ENCODE results near the gene KLF6.

KLF6 gene

DNA sequence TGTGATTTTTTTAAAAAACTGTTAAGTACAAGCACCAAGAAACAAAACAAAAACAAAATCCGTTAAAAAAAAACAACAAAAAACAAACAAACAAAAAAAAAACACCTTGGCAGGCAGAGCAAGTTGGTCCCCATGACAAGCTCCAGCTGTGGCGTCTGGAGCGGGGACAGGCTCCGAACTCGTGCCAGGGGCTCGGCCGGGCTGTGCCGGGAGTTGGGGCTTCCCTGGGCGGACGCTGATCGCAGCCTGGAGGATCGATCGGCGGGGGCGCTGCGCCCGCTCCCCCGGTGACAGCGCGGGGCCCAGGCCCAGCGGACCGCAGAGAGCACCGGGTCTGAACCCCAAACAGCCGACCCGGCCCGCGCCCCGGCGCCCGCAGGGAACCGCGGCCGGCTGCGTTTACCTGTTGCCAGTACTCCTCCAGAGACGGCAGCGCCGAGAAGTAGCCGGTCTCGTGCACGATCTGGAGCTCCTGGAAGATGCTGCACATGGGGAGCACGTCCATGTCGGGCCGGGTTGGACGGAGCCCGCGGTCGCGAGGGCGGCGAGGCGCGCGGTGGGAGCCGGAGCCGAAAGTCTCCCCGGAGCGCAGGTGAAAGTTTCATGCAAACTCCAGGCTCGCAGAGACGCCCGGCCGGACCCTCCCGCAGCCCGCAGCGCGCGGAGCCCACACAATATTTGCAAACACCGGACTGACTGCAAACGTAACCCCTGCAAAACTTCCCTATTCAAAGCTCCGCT lies at the start of gene KLF6:
Gene KLF6 (minus strand): TSS at position 700 of the 741 bp plus-strand sequence. CDS start 195 bp downstream, at position 505.
- no peak for FAIRE-seq

DNA sequence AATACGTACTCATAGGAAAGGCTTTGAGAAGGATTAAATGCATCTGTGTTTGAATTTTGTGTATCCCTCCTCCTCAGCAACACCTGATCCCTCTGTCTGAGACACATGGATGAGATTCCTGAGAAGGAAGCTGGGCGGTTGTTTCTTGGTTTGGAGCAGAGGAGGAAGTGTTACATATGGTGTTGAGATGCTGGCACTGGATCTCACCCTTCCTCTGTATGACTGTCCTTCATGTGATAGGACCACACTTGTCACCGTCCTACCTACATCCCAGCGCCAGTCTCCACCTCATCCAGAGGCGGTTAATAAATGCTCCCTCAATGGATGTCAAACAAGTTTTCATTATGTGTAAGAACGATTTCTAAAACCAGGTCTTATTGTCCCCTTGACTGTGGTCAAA lies 49.4 kb upstream of the KLF6 start:
- no peak for FAIRE-seq

DNA sequence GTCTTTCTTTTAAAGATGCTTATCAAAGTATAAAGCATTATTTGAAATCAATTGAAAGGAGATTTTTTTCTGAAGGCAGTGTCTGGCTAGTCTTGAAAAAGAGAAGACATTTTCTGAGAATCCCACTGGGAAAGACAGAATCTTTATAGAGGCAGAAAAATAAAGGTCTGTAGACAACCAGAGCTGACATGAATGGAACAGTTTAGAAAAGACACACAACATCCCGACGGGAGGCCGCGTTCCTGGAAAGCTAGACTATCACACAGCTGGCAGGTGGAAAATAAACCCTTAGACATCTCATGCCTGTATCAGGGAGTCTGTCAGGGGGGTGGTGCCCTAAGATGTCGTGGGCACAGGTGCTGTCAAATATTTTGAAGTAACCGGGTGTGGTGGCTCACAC lies 48.0 kb upstream of the KLF6 start:
- no peak for FAIRE-seq

DNA sequence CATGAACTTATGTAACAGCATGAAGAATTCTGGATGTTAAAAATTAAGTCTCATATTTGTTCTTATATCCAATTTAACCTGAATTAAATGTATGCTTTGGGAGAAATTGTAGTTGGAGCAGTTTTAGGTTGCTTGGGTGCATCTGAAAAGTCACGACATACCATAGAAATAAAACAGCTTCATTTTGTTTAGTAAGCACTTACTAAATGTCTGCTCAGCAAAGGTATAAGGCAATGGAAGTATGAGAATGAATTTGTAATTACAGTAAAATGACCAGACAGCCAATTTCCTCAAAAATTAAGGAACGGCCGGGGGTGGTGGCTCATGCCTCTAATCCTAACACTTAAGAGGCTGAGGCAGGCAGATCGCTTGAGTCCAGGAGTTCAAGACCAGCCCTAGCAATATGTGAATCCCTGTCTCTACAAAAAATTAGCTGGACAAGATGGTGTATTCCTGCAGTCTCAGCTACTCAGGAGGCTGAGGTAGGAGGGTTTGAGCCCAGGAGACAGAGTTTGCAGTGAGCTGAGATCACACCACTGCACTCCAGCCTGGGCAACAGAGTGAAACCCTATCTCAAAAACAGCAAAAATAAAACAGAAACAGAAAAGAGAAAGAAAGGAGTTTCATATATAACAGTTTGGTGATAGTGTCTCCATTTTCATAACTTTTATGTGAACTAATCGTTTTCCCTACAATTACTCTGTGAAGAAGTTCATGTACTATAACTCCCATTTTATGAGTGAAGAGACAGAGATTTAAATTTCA lies 47.2 kb upstream of the KLF6 start:
- no peak for FAIRE-seq

DNA sequence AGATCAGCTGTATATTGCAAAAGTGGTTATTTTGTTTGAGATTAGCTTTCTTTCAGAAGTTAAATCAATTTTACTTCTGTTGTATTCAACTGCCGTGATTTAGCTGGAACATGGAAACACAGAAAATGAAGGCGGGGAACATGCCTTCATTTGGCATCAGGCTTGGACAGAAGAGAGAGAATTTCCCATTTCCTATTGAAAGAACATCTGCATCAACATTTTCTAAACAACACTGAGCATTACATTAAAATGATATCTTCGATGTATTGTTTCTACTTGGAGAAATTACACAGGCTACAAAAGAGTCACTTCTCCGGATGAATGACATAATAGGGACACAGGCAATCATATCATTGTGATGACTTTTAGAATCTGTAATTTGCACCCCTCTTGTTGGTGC lies 46.6 kb upstream of the KLF6 start:
- no peak for FAIRE-seq

DNA sequence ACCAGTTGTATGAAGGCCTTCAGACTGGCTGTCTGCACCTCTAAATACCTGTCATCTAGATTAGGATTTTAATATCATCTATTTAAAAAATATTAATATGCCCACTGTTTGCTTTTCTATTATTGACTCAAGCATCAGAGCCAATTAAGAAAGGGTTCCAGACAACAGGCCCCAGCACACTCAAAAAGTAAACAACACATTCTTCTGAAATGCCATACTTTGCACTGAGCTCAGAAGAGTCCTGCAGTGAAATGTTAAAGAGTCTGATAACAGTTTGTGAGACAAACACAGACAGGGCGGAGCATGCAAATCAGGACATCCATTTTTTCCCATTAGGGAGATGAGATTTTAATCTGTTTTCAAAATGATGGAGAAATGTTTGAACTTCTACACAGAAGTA lies 45.9 kb upstream of the KLF6 start:
- no peak for FAIRE-seq

DNA sequence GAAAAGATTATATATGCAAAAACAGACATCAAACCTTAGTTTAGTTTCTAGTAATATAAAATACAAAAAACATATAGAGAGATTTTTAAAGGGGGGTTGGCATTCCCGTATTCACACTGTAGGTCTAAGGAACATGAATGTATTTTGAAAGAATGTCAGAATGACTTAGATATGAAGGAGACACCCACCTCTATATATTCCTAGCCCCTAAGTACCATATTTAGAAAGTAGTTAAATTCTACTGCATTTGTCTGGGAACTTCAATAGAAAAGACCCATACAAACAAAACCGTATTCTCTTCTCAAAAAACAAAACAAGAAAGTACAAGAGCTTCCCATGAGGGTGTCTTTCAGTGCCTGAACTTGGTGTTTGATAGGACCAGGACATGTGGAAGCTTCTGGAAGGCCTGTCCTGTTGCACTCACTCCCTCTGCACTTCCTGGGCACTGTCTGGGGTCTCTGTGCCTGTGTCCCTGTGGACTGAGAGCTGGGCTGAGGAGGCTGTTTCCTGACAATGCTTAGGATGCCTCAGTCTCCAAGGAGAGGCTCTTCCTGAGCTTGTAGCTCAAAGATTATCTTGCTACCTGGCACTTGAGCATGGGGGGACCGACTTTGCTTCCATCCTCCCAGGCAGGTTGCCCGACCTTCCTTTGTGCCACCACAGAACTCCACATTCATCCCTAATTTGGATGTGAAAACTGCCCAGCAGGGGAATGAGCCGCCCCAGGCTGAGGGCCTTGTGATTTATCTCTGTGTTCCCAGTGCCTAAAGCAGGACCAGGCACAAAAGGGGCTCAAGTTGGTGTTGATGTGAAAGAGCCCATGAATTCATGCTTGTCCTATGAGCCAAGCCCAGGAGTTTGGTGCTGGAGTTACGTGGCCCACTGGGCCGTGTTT lies 44.4 kb upstream of the KLF6 start:
- no peak for FAIRE-seq

DNA sequence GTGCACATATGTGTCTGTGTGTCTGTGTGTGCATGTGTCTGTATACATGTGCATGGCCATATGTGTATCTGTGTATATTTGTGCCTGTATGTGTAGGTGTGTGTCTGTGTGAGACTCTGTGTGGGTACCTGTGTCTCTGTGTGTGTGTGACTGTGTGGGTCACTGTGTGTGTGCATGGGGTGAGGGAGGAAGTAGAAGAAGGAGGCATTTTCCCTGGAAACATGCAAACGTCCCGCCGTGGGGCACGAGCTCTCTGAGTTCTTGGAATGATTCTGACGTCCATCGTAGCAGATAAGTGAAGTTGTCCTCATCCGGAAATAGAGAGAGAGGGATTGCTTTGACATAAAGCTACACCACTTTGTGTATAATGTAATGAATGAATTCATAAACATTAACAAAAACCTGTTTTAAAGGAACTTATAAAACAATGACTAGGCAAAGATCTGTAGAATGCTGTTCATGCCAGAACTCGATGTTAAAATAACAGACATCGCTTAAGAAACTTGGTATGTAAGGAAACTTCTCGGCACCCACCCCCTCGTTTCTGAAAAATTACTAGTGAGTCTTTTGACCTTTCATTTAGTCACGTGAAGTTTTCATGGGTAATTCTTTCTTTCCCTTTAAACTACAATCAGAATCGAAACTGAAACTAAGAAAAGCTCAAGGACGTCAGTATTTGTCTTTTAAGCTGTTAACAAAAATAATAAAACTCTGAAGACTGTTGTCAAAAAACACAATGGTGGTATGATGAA lies 43.6 kb upstream of the KLF6 start:
- no peak for FAIRE-seq

DNA sequence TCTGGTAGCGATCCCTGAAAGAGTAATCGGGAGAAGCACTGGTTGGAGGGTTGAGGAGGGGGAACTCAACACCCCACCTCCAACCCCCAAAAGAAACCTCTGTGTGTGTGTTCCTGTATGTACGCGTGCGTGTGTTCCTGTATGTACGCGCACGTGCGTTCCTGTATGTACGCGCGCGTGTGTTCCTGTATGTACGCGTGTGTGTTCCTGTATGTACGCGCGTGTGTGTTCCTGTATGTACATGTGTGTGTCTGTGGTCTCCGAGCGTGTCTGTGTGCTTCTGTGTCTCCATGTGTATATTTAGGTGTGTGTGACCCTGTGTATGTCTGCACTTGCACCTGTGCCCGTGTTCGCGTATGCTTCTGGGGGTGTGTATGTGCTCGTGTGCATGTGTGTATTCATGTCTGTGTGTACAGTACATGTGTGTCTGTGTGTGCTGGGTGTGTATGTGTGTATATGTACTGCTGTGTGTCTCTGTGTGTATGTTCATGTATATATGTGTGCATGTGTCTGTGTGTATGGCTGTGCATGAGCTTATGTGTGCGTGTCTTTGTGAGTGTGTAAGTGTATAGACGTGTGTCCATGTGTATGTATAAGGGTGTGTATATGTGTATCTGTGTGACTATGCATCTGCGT lies 42.9 kb upstream of the KLF6 start:
- no peak for FAIRE-seq

DNA sequence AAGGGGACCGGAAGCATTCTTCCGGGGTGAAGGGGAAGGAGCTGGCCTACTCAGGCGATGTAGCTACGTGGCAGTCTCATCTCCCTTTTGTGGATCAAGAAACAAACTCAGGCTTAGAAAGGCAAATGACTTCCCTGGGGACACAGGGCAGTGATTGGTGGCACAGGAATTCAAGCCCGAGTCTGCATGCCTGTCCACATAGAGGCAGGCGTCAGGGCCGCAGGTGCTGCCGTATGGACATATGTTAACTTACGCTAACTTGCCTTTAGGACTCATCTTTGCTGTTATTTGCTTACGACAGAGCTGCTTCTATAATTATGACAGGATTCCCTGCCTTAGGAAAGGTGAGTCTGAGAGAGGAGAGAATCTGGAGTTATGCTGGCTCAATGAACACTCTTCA lies 42.3 kb upstream of the KLF6 start:
- FAIRE-seq: no peak

DNA sequence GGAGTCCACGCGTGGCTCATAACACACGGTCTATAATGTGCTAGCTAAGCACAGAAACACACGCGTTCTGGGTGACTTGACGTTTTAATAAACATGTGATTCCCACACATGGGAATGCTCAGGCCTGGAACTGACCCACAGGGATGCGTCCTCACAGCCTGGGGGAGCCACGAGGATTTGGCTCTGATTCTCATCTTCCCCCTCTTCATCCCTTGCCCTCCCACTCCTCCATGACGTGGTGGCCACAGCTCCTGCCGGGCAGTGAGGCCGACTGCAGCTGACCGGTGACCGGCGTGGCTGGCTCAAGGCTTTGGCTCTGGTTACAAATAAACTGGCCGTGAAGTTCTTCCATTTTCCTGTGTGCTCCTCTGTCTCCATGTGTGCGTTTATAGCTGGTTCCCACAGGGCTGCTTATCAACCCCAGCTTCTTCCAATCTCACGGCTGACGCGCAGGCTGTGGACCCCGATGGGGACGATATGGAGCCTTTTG lies 40.9 kb upstream of the KLF6 start:
- FAIRE-seq: no peak

DNA sequence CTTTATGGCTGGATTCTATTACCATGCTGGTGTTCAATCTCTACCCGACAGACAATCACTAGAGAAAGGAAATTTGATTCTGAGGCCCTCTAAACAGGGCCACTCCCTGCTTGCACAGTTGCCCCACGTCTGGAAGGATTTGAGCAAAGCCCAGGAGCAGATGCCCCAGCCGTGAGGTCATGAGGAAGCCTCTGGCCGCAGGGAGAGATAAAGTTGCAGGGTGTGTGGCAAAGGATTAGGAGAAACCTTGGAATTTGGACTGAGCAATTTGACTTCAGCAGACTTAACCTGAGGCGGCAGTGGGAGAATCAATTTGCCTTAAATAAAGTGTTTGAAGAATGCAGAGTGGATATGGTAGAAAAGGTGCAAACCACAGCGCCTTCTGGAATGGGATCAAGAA lies 40.2 kb upstream of the KLF6 start:
- no peak for FAIRE-seq

DNA sequence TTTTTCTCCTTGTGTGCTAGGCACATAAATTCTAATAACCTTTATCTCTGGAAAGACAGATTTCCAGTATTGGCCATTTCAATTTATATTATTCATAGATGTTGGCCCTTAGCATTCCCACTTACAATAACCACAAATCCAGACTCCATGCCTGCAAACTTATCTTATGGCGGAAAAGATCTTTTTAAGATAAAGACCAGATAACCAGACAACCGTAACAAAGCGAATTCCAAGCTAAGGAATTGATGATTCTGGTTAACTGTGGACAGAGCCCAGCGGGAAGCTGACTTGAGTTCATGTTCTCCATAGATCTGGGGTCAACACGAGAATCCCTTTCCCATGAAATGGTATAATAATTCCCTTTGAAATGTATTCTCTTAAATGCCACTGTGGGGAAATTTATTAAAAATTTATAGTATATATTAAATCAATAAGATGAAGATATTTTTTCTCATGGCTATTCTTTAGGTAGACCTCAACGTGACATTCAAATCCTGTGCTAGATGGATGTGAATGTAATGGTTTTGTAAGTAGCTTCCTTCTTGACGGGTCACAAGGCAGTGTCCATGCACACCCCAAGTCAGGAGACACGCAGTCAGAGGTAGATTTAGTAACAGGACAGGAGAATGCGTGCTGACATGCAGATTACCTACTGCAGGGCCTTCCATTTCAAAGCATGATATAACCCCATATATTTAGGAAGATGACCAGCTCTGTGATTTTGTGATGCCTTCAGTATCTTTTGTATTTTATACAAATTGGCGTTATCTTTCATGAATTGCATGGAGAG lies 37.7 kb upstream of the KLF6 start:
- FAIRE-seq: no peak

DNA sequence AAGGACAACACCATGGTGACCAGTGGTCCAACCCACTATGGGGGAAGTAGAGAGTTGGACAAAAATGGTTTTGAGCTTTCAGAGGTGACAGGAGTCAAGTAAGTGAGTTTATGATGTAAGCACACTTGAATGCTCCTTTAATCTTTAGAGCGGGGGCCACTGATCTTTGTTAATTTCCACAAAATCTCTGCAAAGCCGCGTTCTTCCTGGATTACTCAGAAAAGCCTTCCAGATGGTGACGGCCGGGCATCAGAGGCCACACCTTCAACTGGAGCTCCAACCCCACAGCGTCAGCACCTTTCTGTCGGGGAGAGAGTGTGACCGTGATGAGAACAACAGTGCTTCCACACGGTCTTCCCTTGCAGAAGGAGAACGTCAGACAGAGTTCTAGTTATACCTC lies 35.2 kb upstream of the KLF6 start:
- no peak for FAIRE-seq

DNA sequence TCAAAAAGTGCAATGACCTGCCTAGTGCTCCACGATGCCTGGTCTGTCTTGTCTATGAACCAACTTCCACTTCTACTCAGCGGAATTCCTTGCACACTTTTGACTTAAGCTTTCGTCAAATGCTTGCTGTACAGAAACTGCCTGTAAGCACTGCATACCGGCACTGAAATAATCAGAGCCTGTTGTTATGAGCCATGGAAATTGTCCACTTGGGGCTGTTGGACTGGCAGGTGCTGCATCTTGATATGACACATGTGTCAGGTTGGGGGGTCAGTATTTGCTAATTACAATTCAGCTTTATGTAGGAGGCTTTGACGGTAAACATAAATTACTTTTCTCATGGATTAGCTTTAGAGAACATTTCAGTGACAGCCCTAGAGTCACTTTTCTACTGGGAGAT lies 32.0 kb upstream of the KLF6 start:
- FAIRE-seq: no peak

DNA sequence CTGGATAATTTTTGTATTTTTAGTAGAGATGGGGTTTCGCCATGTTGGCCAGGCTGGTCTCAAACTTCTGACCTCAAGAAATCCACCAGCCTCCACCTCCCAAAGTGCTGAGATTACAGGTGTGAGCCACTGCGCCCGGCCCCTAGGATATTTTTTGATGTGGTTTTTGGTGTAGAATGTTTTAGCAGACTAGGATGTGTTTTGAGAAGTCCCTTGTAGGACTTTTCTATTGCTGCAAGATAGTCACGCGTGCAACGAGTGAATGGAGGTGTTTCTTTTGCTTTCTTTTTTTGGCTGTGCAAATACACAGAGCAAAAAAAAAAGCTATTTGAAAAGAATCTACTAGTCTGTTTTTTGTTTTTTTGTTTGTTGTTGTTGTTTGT lies 29.8 kb upstream of the KLF6 start:
- no peak for FAIRE-seq

DNA sequence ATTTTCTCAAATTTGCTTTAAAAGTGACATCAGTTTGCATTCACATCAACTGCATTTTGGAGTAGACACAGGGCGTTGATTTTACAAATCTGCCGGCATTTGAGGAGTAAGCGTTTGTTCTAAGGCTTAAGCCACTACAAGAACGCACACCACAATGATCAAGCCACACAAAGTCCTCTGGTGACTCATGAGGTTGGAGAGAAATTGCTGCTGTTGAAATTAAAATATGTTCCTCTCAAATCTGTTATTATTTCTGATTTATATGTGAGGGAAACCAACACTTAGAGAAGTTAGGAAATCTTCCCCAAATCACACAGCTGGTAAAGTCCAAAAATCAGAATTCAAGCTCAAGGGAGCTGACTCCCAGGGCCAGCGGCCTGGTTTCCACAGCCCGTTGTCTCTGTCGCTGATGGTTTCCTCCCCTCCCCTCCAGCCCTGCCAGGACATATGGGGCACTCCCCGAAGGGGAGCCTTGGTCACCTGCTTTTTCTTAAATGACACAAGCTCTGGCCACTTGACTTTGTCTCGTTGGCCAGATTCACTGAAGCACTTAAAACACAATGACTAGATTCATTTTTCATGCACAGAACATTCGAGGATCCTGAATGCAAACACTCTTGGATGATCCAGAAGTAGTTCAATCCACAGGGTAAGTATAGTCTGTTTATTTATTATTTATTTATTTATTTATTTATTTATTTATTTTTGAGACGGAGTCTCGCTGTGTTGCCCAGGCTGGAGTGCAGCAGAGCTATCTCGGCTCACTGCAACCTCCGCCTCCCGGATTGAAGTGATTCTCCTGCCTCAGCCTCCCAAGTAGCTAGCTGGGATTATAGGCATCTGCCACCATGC lies 29.2 kb upstream of the KLF6 start:
- no peak for FAIRE-seq

DNA sequence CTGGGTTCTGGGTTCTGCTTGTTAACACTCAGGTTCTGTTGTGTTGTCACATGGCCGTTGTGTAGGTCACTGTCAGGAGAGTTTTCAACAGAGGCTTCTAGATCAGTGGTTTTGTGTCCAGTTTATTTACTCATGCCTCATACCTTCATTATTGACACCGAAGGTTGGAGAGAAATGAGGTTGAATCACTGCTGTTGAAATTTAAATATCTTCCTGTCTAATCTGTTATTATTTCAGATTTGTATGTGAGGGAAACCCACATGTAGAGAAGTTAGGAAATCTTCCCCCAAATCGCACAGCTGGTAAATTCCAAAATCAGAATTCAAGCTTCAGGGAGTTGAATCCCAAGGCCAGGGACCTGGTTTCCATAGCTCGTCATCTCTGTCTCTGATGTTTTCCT lies 28.3 kb upstream of the KLF6 start:
- FAIRE-seq: no peak

DNA sequence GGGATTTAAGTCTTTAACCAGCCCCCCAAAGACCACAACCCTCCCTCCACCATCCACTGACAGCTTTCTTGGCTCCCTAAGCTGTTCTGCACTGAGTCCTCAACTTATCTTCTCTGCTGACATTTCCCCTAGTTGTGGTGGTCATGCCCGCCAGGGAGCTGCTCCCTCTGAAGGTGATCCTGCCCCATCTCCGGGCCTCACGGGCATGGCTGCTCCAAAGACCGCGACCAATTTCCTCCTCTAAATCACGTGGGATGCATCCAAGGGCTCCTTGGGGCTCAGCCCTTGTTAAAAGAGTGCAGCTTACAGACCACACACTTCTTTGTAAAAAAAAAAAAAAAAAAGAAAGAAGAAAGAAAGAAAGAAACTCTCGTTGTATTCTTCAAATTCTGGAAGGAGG lies 27.1 kb upstream of the KLF6 start:
- no peak for FAIRE-seq

DNA sequence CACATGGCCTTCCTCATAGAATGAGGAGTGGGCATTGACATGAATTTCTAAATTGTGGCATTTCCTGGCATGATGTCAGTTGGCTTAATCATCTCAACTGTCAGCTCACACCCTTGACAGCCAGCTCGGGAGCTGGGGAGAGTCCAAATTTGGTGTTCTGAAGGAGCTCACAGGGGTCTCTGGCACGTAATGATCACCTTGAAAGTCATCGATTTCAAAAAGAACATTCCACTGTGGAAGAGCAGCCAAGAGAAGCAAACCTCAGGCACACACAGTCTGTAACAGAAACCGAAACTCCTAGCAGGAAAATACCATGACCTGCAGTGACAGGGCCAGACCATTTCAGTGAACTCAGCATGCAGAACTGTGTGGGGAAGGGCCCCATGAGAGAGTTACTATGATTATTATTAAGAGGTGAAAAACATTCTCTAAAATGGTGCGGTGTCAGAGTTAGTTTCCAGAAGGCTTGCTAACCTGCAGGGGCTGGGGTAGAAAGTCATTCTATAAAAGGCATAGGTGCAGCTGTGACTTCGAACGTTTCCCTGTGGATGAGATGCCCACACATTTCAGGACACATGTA lies 26.4 kb upstream of the KLF6 start:
- FAIRE-seq: no peak
